Measurements from ENCODE around the gene RBCK1. TPM values are rescaled to one million over a fixed set of nuclear protein-coding genes. Genes with fewer than 3 reads are reported as not detected.
A peak's percentile ranks its signal among the peaks of the same experiment; 100 is the strongest.

Gene RBCK1
- total and polyA plus RNA-seq, 2 of the 4 experiments (the other 2 are of a cell fraction) = 29.9 to 84.2 TPM

DNA sequence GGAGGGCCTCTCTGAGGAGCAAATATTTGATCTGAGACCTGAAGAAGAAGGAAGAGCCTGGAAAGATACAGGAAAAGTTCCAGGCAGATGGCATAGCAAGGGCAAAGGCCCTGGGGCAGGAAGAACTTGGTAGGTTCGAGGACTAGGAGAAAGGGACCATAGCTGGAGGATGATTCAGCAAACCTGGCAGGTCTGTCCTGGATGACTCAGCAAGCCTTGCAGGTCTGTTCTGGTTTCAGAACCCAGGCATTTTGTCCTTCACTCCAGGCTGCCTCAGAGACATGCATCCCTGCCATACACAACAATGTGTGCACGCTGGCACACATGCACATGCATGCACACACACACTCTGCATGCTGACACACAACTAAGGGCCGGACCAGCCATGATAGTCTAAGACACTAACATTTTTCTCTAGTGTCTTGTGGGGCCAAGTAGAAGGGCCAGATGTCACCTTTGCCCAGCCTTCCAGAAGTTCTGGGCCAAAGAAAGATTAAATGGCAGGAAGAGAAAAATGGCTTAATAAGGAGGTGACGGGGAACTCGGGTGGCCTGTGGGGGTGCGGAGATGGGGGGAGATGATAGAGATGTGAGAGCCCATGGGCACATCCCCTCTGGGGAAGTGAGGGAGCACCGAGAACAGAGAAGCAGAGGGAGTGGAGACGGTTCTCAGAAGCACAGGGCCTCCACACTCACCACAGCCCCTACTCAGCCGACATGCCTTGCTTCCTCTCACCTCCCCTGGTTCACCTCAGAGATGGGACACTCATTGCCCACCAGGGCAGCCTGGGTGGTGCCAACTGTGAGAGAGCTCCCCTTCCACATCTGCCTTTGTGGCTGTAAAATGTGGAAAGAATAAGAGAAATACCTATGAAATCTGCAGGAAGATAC lies 42.9 kb upstream of the RBCK1 start:
- H2BK20ac ChIP-seq (ENCODE audit: low read depth, low read length) = peak overlapping the region; percentile 51; the same call in 1 of the 2 replicates
- peak; percentile 51 for DNase-seq
- dilution Hi-C loops (cut with HindIII; ENCODE audit: low sequenced_read_pairs, unreplicated experiment) = no loop called here
- no peak overlapping the region for H4K8ac ChIP-seq (ENCODE audit: low read depth in 2 of 2, low read length in 2 of 2)
- peak overlapping the region; percentile 36; the same call in 1 of the 2 replicates for H2AK5ac ChIP-seq (ENCODE audit: low read depth, low read length)
- peaks cover 22% of the 10 kb centered on the region for H3K4me1 ChIP-seq (ENCODE audit: control insufficient read depth, insufficient read depth, low read length)
- H2AK9ac ChIP-seq (replicated peaks; ENCODE audit: low read depth, low read length, poor library complexity) = no peak overlapping the region
- no peaks in the 10 kb centered on the region for H4K20me1 ChIP-seq (ENCODE audit: insufficient read depth, low read length)
- H3K23ac ChIP-seq (ENCODE audit: low read depth, low read length) = no peak overlapping the region
- peak overlapping the region; percentile 72; the same call in 1 of the 2 replicates for H4K91ac ChIP-seq (ENCODE audit: insufficient read depth, low read depth, low read length)
- H3K14ac ChIP-seq (replicated peaks; ENCODE audit: low read depth, low read length) = no peak overlapping the region
- BruUV-seq (replicated peaks) = no TSS peak
- H3K4me2 ChIP-seq (ENCODE audit: low read depth, low read length) = no peak overlapping the region
- no peak overlapping the region for H3K18ac ChIP-seq (ENCODE audit: low read depth, low read length)
- H3K56ac ChIP-seq (ENCODE audit: extremely low read depth, insufficient read depth, low read length) = no peak overlapping the region
- peak overlapping the region; percentile 51 for H2BK120ac ChIP-seq (ENCODE audit: low read depth, low read length)
- intact Hi-C loops (cut with micrococcal nuclease) = no loop called here
- WGBS, 2 experiments (ENCODE audit: extremely low coverage in 2 of 2, insufficient read length in 1 of 2) = no CpG with 5 or more reads among the region's 9 CpGs
- no peaks in the 10 kb centered on the region for H3K36me3 ChIP-seq (ENCODE audit: control insufficient read depth, insufficient read depth, low read length)
- CTCF ChIA-PET = no interaction called here
- no peak overlapping the region for H2BK15ac ChIP-seq (ENCODE audit: low read depth, low read length)
- ATAC-seq (ENCODE audit: low read depth) = no peak
- H3K9me3 ChIP-seq (ENCODE audit: control insufficient read depth, insufficient read depth, low read length) = no peaks in the 10 kb centered on the region
- H2BK5ac ChIP-seq (ENCODE audit: low read depth, low read length, poor library complexity, severe bottlenecking) = no peak overlapping the region
- H3K27ac ChIP-seq (ENCODE audit: insufficient read depth, low read length) = no peak overlapping the region
- peak overlapping the region; percentile 18; the same call in 1 of the 2 replicates for H3K4ac ChIP-seq (ENCODE audit: low read depth, low read length)
- in situ Hi-C loops (cut with MboI; ENCODE audit: low sequenced_read_pairs) = no loop called here
- H3K4me3 ChIP-seq (ENCODE audit: insufficient read depth, low read depth, low read length) = no peak overlapping the region
- TF ChIP-seq MAFK (IDR thresholded peaks at IDR 0.05; ENCODE audit: low read depth, low read length) = peak; percentile 12; the same call in 1 of the 2 replicates
- TF ChIP-seq RCOR1 (IDR thresholded peaks at IDR 0.05; ENCODE audit: insufficient replicate concordance, low read length) = no peak
- TF ChIP-seq NFE2L2 (IDR thresholded peaks at IDR 0.05; ENCODE audit: low read depth, low read length) = peak; percentile 76
- POLR2A ChIA-PET (ENCODE audit: unreplicated experiment) = no interaction called here
- H3K79me1 ChIP-seq (ENCODE audit: low read depth in 1 of 2, low read length in 2 of 2) = no peaks in the 10 kb centered on the region; a peak in 1 of 4 replicates
- peak overlapping the region; percentile 0 for H2AFZ ChIP-seq (replicated peaks; ENCODE audit: low read length, poor library complexity)
- no peak overlapping the region for H4K5ac ChIP-seq (ENCODE audit: low read depth, low read length)
- H3K27me3 ChIP-seq (ENCODE audit: control insufficient read depth, insufficient read depth, low read length) = no peaks in the 10 kb centered on the region
- peaks cover 14% of the 10 kb centered on the region for H3K9me1 ChIP-seq (ENCODE audit: insufficient read depth, low read length)
- no peak overlapping the region for H3K9ac ChIP-seq (ENCODE audit: low read depth, low read length)

All from IMR-90 (cell line).